GM18499 (cell line): Measurements from ENCODE around the gene PPP1R7.

Experiments used
- ATAC-seq: cut with Tn5 transposase; IDR thresholded peaks from one replicate; pipeline ENCODE4 v1.9.1; 2021; ENCODE audit warnings: moderate number of reproducible peaks; ENCODE audit not compliant: insufficient read depth, unreplicated experiment

The PPP1R7 gene

GRCh38 chr2:241157841-241158545 is 7.7 kb downstream of the PPP1R7 start:
- ATAC-seq: no peak

- no peak for ATAC-seq
Observed at GRCh38 chr2:241158546-241158900, 8.3 kb downstream of the PPP1R7 start.

- no peak for ATAC-seq
Observed at GRCh38 chr2:241159116-241159515, 8.8 kb downstream of the PPP1R7 start.

GRCh38 chr2:241160318-241160717 is 10.1 kb downstream of the PPP1R7 start:
- no peak for ATAC-seq

- ATAC-seq: no peak
Observed at GRCh38 chr2:241161646-241162281, 11.5 kb downstream of the PPP1R7 start.

- ATAC-seq: no peak
Observed at GRCh38 chr2:241163601-241164118, 13.4 kb downstream of the PPP1R7 start.

- no peak for ATAC-seq
Observed at GRCh38 chr2:241168366-241168765, 18.1 kb downstream of the PPP1R7 start.

- no peak for ATAC-seq
Observed at GRCh38 chr2:241173557-241173956, 23.3 kb downstream of the PPP1R7 start.

GRCh38 chr2:241177526-241178334 is 27.5 kb downstream of the PPP1R7 start:
- ATAC-seq: no peak

- no peak for ATAC-seq
Observed at GRCh38 chr2:241178961-241179360, 28.7 kb downstream of the PPP1R7 start.

GRCh38 chr2:241179899-241180298 is 29.6 kb downstream of the PPP1R7 start:
- ATAC-seq: no peak

- ATAC-seq: no peak
Observed at GRCh38 chr2:241180495-241180894, 30.2 kb downstream of the PPP1R7 start.

- ATAC-seq: no peak
Observed at GRCh38 chr2:241182126-241182525, 31.9 kb downstream of the PPP1R7 start.

- no peak for ATAC-seq
Observed at GRCh38 chr2:241182531-241183133, 32.4 kb downstream of the PPP1R7 start.

- ATAC-seq: no peak
Observed at GRCh38 chr2:241183221-241183620, 33.0 kb downstream of the PPP1R7 start.

GRCh38 chr2:241184901-241185300 is 34.6 kb downstream of the PPP1R7 start:
- ATAC-seq: no peak

GRCh38 chr2:241185961-241186360 is 35.7 kb downstream of the PPP1R7 start:
- ATAC-seq: no peak

GRCh38 chr2:241187101-241187917 is 37.0 kb downstream of the PPP1R7 start:
- no peak for ATAC-seq

GRCh38 chr2:241187918-241188234 is 37.6 kb downstream of the PPP1R7 start:
- no peak for ATAC-seq
